Endodermal cell (in vitro differentiated cells): ENCODE data around the gene PBX4. TPM values are rescaled to one million over a fixed set of nuclear protein-coding genes. Genes with fewer than 3 reads are reported as not detected.

Source experiments
- DNase-seq: peaks from one replicate; pipeline ENCODE4 v3.0.0-alpha.2; 2017
- H3K27ac ChIP-seq: 2 replicates; pipeline ENCODE4 v1.5.1; 2013; ENCODE audit warnings: mild to moderate bottlenecking, low read depth, low read length, moderate library complexity
- H3K27me3 ChIP-seq: 2 replicates; pipeline ENCODE4 v1.6.1; 2013; ENCODE audit warnings: mild to moderate bottlenecking, low read length, moderate library complexity; ENCODE audit not compliant: insufficient read depth, control insufficient read depth, poor library complexity, severe bottlenecking
- H3K36me3 ChIP-seq: 2 replicates; pipeline ENCODE4 v1.7.0; 2013; ENCODE audit warnings: mild to moderate bottlenecking, low read length, moderate library complexity; ENCODE audit not compliant: control insufficient read depth, insufficient read depth
- H3K4me1 ChIP-seq: one replicate; pipeline ENCODE4 v1.7.0; 2013; ENCODE audit warnings: low read length; ENCODE audit not compliant: control insufficient read depth, insufficient read depth
- H3K4me3 ChIP-seq: 2 replicates; pipeline ENCODE4 v1.5.1; 2013; ENCODE audit warnings: mild to moderate bottlenecking, low read length, moderate library complexity
- H3K9ac ChIP-seq: 2 replicates; pipeline ENCODE4 v1.6.1; 2013; ENCODE audit warnings: mild to moderate bottlenecking, low read length, moderate library complexity; ENCODE audit not compliant: poor library complexity, severe bottlenecking; ENCODE audit errors: extremely low read depth
- H3K9me3 ChIP-seq: 2 replicates; pipeline ENCODE4 v1.6.1; 2013; ENCODE audit warnings: mild to moderate bottlenecking, low read length, moderate library complexity; ENCODE audit not compliant: control insufficient read depth
- H3K27ac Mint-ChIP-seq: 2 replicates; pipeline ENCODE4 v1.8.0; 2020; ENCODE audit warnings: mixed read lengths
- H3K27me3 Mint-ChIP-seq: 2 replicates; pipeline ENCODE4 v1.8.0; 2021; ENCODE audit warnings: mild to moderate bottlenecking, mixed read lengths; ENCODE audit not compliant: insufficient read depth
- H3K36me3 Mint-ChIP-seq: 2 replicates; pipeline ENCODE4 v1.8.0; 2020; ENCODE audit warnings: low read depth, mixed read lengths
- H3K4me1 Mint-ChIP-seq: 2 replicates; pipeline ENCODE4 v1.8.0; 2020; ENCODE audit warnings: mixed read lengths
- H3K4me3 Mint-ChIP-seq: 2 replicates; pipeline ENCODE4 v1.8.0; 2020; ENCODE audit warnings: mild to moderate bottlenecking, moderate library complexity, mixed read lengths
- H3K9me3 Mint-ChIP-seq: 2 replicates; pipeline ENCODE4 v1.8.0; 2020; ENCODE audit warnings: mild to moderate bottlenecking, mixed read lengths
- WGBS, 2 experiments: methylation state at CpG; one replicate each; pipeline versions ENCODE4 v1.1.5 to v1.1.7; 2013; ENCODE audit warnings: missing lambda C conversion rate in 2 of 2, mixed read lengths in 1 of 2; ENCODE audit not compliant: insufficient coverage in 1 of 2, insufficient read length in 1 of 2; 5-methylcytosine and 5-hydroxymethylcytosine counted together
- total RNA-seq, 2 donors: library from RNA; stranded (reverse); fragmentation: NEBNext Ultra II Directional in 1 of 2; extraction: Animal tissue kit (Norgen Biotek cat#: 25700) in 1 of 2; gene quantifications; 2 replicates in 1 of 2; 3 replicates in 1 of 2; pipeline ENCODE4 v1.2.1, GENCODE V29; 2021
- TF ChIP-seq, protein P1 (sequence below): fragments of 200-600 bp; sonication (generic); conservative IDR thresholded peaks from 2 replicates; pipeline ENCODE4 v1.5.0; 2021; ENCODE audit warnings: antibody characterized with exemption, mild to moderate bottlenecking

Gene PBX4
- total RNA-seq, 2 donors from 2014 or later = 4.1 to 8.6 TPM

DNA sequence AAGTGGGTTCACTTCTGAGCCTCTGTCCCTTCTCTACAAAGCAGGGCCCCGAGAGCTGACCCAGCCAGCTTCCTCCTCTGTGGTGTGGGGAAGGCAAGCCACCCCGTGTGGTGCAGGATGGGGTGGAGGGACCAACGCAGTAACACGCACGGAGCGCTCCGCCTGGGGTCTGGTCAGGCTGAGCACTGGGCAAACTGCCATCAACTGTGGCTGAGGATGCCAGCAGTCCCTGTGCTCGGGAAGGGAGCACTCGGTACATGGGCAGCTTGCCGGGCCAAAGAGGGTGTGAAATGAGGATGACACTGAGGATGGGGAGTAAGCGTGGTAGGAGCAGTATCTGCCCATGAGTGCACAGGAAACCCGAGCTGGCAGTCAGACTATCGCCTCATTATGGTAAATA is 32.6 kb upstream of the PBX4 start:
- H3K9me3 Mint-ChIP-seq = no peaks in the 10 kb centered on the region
- 93 to 100% methylated on average over 13 of the region's 13 CpGs for WGBS, 2 experiments
- no peak overlapping the region for H3K27ac Mint-ChIP-seq
- H3K9ac ChIP-seq = no peak overlapping the region
- H3K27me3 ChIP-seq = no peaks in the 10 kb centered on the region
- peaks cover 68% of the 10 kb centered on the region for H3K36me3 Mint-ChIP-seq
- H3K4me3 Mint-ChIP-seq = no peak overlapping the region
- H3K4me1 ChIP-seq = no peaks in the 10 kb centered on the region
- TF ChIP-seq, protein P1, sequence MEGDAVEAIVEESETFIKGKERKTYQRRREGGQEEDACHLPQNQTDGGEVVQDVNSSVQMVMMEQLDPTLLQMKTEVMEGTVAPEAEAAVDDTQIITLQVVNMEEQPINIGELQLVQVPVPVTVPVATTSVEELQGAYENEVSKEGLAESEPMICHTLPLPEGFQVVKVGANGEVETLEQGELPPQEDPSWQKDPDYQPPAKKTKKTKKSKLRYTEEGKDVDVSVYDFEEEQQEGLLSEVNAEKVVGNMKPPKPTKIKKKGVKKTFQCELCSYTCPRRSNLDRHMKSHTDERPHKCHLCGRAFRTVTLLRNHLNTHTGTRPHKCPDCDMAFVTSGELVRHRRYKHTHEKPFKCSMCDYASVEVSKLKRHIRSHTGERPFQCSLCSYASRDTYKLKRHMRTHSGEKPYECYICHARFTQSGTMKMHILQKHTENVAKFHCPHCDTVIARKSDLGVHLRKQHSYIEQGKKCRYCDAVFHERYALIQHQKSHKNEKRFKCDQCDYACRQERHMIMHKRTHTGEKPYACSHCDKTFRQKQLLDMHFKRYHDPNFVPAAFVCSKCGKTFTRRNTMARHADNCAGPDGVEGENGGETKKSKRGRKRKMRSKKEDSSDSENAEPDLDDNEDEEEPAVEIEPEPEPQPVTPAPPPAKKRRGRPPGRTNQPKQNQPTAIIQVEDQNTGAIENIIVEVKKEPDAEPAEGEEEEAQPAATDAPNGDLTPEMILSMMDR = no peak
- peaks cover 74% of the 10 kb centered on the region for H3K36me3 ChIP-seq
- no peaks in the 10 kb centered on the region for H3K9me3 ChIP-seq
- no peaks in the 10 kb centered on the region for H3K4me1 Mint-ChIP-seq
- no peaks in the 10 kb centered on the region for H3K27me3 Mint-ChIP-seq
- DNase-seq = no peak
- no peak overlapping the region for H3K27ac ChIP-seq
- no peak overlapping the region for H3K4me3 ChIP-seq

DNA sequence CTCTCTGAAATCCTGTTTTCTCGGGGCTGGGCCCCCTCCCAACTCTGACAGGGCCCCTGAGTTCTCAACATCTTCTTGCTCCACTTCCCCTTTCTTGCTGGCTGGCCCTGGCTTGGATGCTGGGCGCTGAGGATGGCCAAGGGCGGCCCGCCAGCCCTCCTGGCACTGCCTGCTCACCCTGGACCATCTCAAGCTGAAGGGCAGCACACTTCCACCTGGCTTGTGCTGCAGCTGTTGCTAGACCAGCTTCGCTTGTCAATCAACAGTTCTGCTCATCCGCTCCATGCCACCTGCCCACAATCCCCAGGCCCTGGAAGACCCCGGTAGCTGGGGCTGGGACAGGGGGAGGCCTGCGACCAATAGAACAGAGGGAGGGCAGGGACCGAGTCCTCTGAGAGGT is 31.8 kb upstream of the PBX4 start:
- Histone ChIP-seq H3K4me1 (no peaks in the 10 kb centered on the region), H3K27ac (no peak overlapping the region), H3K9me3 (no peaks in the 10 kb centered on the region), H3K27me3 (no peaks in the 10 kb centered on the region), H3K9ac (no peak overlapping the region), H3K4me3 (no peak overlapping the region), H3K36me3 (peaks cover 76% of the 10 kb centered on the region)
- no peak for DNase-seq
- Mint-ChIP-seq H3K9me3 (no peaks in the 10 kb centered on the region), H3K4me3 (no peak overlapping the region), H3K27me3 (no peaks in the 10 kb centered on the region), H3K36me3 (peaks cover 66% of the 10 kb centered on the region), H3K27ac (no peak overlapping the region), H3K4me1 (no peaks in the 10 kb centered on the region)
- WGBS, 2 experiments = 93 to 94% methylated on average over 8 to 9 of the region's 9 CpGs
- TF ChIP-seq, protein P1 = no peak

DNA sequence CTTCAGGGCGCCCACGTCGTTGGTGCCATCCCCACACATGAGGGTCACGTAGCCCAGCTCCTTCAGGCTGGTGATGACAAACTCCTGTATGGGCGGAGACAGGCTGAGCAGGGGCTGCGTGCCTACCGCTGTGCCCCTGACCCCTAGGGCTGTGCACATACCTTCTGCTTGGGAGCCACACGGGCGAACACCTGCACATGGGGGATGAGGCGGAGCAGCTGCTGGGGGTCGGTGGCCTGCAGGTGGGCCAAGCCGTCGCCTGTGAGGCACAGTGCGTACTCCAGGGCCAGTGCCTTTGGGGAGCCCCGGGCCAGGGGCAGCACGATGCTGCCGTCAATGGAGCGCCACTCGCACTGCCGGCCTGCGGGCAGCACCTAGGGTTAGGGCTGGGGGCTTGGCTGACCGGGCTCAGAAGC is 31.1 kb upstream of the PBX4 start:
- no peaks in the 10 kb centered on the region for H3K4me1 Mint-ChIP-seq

More for the DNA sequence above, 31.1 kb upstream of the PBX4 start:
- Histone ChIP-seq H3K9me3 (no peaks in the 10 kb centered on the region), H3K9ac (no peak overlapping the region), H3K4me3 (no peak overlapping the region), H3K36me3 (peaks cover 75% of the 10 kb centered on the region), H3K4me1 (no peaks in the 10 kb centered on the region), H3K27me3 (no peaks in the 10 kb centered on the region), H3K27ac (no peak overlapping the region)
- Mint-ChIP-seq H3K9me3 (no peaks in the 10 kb centered on the region), H3K36me3 (peaks cover 68% of the 10 kb centered on the region), H3K4me3 (no peak overlapping the region), H3K27me3 (no peaks in the 10 kb centered on the region), H3K27ac (no peak overlapping the region)
- TF ChIP-seq, protein P1 = no peak
- WGBS, 2 experiments = 96 to 97% methylated on average over 16 to 22 of the region's 22 CpGs
- DNase-seq = no peak
